Measurements from ENCODE around the gene PTGER4.

PTGER4 gene

GRCh38 chr5:40669606-40670390, 9.9 kb upstream of the PTGER4 start:
- no peak for DNase-seq (ENCODE audit: low spot score)

- no peak for DNase-seq (ENCODE audit: low spot score)
Measured at GRCh38 chr5:40672425-40672824, 7.3 kb upstream of the PTGER4 start.

DNA sequence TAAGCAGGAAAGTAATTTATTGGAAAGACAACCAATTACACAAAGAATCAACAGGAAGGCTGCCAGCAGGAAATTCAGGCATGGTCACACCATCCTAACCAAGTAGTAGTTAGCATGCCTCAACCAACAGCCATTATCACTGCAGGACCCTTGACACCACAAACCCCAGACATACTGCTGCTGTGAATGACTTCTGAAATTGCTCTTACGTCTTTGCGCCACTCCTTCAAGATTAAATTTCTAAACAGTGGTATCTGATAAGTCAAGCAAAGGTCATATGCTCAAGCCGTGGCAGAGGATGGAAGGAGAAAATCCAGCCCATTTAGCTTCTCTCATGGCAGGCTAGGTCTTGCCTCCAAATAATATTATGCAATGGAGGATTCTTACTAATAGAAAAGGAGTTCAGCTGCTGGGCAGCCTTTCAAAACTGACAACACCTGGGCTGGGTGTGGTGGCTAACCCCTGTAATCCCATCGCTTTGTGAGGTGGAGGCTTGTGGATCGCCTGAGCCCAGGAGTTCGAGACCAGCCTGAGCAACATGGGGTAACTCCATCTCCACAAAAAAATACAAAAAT, 5.0 kb upstream of the PTGER4 start:
- DNase-seq (ENCODE audit: low spot score) = no peak

GRCh38 chr5:40675396-40676133, 4.2 kb upstream of the PTGER4 start:
- DNase-seq (ENCODE audit: low spot score) = no peak

GRCh38 chr5:40676613-40677343, 2.9 kb upstream of the PTGER4 start:
- DNase-seq (ENCODE audit: low spot score) = no peak

- no peak for DNase-seq (ENCODE audit: low spot score)
Measured at GRCh38 chr5:40677456-40677855, 2.3 kb upstream of the PTGER4 start.

GRCh38 chr5:40678026-40678425, 1.7 kb upstream of the PTGER4 start:
- no peak for DNase-seq (ENCODE audit: low spot score)

- no peak for DNase-seq (ENCODE audit: low spot score)
Measured at GRCh38 chr5:40678460-40679147, 1.1 kb upstream of the PTGER4 start.

- peak; percentile 41 for DNase-seq (ENCODE audit: low spot score)
Measured at GRCh38 chr5:40679148-40679912, 385 bp upstream of the PTGER4 start.

DNA sequence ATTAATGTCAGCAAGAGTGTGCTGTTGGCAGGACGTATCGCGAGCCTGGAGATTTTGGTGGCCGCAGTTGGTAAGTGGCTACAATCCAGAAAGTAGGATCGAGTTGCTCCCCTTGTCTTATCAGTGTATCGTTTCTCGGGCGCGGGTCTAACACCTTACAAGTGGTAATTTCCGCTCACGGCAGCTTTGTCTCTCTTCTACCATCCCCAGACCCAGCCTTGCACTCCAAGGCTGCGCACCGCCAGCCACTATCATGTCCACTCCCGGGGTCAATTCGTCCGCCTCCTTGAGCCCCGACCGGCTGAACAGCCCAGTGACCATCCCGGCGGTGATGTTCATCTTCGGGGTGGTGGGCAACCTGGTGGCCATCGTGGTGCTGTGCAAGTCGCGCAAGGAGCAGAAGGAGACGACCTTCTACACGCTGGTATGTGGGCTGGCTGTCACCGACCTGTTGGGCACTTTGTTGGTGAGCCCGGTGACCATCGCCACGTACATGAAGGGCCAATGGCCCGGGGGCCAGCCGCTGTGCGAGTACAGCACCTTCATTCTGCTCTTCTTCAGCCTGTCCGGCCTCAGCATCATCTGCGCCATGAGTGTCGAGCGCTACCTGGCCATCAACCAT, 1.1 kb downstream of the PTGER4 start:
- no peak for DNase-seq (ENCODE audit: low spot score)

DNA sequence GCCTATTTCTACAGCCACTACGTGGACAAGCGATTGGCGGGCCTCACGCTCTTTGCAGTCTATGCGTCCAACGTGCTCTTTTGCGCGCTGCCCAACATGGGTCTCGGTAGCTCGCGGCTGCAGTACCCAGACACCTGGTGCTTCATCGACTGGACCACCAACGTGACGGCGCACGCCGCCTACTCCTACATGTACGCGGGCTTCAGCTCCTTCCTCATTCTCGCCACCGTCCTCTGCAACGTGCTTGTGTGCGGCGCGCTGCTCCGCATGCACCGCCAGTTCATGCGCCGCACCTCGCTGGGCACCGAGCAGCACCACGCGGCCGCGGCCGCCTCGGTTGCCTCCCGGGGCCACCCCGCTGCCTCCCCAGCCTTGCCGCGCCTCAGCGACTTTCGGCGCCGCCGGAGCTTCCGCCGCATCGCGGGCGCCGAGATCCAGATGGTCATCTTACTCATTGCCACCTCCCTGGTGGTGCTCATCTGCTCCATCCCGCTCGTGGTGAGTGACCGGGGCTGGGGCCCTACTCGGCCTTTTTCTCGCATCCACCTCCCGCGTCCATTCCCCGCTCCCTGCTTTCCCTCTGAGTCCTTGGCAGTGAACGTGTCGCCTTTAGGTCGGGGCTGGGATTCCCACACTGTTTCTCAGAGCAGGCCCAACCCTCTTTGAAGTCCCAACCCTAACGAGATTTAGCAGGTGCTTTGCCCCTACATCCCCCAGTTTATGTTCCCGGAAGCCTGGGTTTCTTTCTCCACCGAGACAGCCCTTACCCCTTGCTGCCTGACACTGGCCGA, 1.8 kb downstream of the PTGER4 start:
- DNase-seq (ENCODE audit: low spot score) = no peak

DNA sequence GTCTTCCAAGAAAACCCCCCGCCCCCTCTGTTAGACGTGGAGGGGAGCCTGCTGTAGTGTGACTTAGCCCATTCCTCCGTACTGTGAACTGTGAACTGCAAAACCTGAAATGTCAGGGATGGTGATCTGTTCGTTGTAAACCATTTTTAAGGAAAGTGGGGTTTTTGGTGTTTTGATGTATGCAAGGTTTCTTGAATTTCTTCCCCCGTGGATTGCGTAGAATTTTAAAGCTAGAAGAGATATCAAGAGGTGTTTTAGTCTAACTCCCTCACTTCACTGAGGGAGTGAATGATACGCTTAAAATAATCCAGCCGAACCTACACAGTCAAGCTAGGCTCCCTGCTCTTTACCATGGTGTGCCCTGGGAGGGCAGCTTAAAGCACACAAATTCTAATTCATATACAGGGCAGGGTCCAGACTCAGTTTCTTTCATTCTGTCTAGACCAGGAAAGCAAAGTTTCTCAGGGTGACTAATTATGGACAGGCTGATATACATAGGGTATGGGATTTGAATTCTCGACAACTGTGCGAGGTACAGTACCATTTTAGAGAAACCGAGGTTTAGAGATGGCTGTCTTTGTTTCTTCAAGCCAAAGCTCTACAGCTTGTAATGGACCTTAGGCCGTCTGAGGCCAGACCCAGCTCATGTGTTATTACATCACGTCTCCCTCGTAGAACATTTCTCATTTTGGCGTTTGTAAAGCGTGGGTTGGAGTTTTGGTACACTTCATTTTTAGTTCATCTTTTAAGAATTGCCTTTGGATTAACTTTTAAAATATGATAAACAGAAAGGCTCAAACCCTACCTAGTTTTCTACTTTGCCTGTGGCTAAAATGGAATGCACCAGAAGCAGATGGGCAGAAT, 2.7 kb downstream of the PTGER4 start:
- DNase-seq (ENCODE audit: low spot score) = no peak

DNA sequence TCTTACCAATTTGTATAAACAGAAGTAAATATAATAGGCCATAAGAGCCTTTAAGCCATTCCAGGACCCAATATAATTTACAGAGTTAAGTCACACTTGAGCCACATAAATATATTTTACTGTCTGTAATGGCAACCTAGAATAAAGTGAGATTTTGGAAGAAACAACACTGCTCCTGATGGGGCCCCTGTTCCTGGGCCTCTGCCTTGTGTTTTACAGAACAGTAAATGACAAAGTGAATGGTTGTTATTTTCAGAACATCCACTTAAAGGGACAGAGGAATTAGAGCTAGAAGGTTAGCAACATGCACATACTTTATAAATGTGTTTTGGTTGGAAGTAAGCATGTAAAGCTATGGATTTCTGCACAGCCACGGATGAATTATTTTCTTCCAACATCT, 3.6 kb downstream of the PTGER4 start:
- no peak for DNase-seq (ENCODE audit: low spot score)

- DNase-seq (ENCODE audit: low spot score) = no peak
Measured at GRCh38 chr5:40685193-40685592, 5.5 kb downstream of the PTGER4 start.

DNA sequence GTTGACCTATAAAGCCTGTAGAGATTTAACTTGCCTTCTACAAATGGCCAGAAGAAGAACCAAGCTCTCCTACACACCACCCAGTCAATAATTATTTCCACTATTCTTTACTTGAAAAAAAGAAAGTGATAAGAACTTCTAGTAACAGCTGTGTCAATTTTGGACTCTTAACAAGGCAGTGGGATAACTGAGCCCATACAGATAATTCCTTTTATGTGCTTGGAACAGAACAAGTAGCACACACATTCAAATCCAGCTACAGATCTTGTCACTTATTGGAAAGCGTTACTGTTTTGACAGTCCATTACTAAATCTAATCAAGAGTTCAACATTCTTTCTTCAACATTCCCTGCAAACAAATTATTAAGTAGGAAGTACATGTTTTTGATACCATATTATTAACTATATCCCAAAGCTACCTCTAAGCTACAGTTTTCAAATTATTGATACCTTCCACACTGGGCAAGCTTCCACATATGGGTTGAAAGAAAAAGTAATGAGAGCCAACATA, 6.3 kb downstream of the PTGER4 start:
- no peak for DNase-seq (ENCODE audit: low spot score)

- no peak for DNase-seq (ENCODE audit: low spot score)
Measured at GRCh38 chr5:40687321-40687720, 7.6 kb downstream of the PTGER4 start.

GRCh38 chr5:40688127-40688761, 8.5 kb downstream of the PTGER4 start:
- DNase-seq (ENCODE audit: low spot score) = peak; percentile 69

DNA sequence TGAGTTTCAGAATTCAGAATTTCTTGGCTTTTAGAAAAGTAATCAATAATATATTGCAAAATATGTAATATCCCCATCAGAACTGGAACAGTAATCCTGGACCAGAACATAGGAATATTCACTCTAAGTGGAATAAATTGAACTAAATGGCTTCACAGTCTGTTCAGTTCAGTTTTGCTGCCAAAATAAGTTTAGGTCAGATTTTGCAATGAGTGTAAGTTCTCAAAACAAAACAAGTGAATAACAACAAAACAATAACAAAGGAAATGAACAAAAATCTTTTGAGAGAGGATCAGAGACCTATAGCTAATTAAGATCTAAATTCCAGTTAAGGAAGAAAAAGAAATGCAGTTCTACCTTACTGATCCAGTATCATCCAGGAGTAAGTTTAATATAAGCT, 9.3 kb downstream of the PTGER4 start:
- no peak for DNase-seq (ENCODE audit: low spot score)
